ENCODE results near the gene HCCS. TPM values are rescaled to one million over a fixed set of nuclear protein-coding genes. Genes with fewer than 3 reads are reported as not detected.

Gene HCCS
- total RNA-seq, 1 experiment from 2014 or later: 32.7 TPM

DNA sequence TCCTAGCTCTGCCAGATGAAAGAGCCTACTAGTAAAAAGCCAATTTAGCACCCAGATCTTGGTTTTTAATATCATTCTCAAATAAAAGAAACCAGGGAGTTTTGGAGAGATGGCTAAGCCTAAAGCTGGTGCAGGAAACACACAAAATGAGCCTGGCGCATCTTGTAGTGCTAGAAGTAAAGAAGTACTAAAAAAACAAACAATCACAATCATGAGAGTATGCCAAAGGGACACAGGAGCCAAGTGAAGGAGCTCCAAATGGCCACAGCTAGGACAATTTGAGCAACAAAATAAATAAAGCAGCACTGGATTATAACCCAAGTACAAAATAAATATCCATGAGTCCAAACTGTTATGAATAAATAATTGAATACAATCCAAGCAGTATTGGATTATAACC lies 37.8 kb upstream of the HCCS start:
- DNase-seq (ENCODE audit: low read depth, low spot score) (no peak), ATAC-seq (no peak)
- Histone ChIP-seq H3K4me3 (ENCODE audit: low read depth in 2 of 2, low read length in 2 of 2) (no peak overlapping the region), H3K27ac (ENCODE audit: low read length) (no peak overlapping the region), H3K27me3 (ENCODE audit: control insufficient read depth, insufficient read depth, low read length) (no peaks in the 10 kb centered on the region), H3K36me3 (ENCODE audit: control insufficient read depth, insufficient read depth, low read length) (no peaks in the 10 kb centered on the region), H3K9me3 (ENCODE audit: control insufficient read depth, insufficient read depth, low read depth, low read length) (no peaks in the 10 kb centered on the region), H3K4me1 (ENCODE audit: control insufficient read depth, insufficient read depth, low read length) (no peaks in the 10 kb centered on the region)
- POLR2A ChIA-PET: no interaction called here
- no TSS peak for BruUV-seq (replicated peaks)
- intact Hi-C loops (cut with micrococcal nuclease; ENCODE audit: unreplicated experiment) (no loop called here), in situ Hi-C loops (cut with HindIII; ENCODE audit: low pct_unique_long_range_greater_than_20kb, low sequenced_read_pairs) (no loop called here)
- CTCF ChIA-PET: no interaction called here
- TF ChIP-seq POLR2AphosphoS5 (IDR thresholded peaks at IDR 0.05; ENCODE audit: low read depth, low read length) (no peak), TCF7L2 (IDR thresholded peaks at IDR 0.05; ENCODE audit: low read depth, low read length) (no peak), SIN3A (IDR thresholded peaks at IDR 0.05; ENCODE audit: borderline replicate concordance, insufficient read depth, low read depth, low read length) (no peak)
- TF ChIP-seq, protein P1, sequence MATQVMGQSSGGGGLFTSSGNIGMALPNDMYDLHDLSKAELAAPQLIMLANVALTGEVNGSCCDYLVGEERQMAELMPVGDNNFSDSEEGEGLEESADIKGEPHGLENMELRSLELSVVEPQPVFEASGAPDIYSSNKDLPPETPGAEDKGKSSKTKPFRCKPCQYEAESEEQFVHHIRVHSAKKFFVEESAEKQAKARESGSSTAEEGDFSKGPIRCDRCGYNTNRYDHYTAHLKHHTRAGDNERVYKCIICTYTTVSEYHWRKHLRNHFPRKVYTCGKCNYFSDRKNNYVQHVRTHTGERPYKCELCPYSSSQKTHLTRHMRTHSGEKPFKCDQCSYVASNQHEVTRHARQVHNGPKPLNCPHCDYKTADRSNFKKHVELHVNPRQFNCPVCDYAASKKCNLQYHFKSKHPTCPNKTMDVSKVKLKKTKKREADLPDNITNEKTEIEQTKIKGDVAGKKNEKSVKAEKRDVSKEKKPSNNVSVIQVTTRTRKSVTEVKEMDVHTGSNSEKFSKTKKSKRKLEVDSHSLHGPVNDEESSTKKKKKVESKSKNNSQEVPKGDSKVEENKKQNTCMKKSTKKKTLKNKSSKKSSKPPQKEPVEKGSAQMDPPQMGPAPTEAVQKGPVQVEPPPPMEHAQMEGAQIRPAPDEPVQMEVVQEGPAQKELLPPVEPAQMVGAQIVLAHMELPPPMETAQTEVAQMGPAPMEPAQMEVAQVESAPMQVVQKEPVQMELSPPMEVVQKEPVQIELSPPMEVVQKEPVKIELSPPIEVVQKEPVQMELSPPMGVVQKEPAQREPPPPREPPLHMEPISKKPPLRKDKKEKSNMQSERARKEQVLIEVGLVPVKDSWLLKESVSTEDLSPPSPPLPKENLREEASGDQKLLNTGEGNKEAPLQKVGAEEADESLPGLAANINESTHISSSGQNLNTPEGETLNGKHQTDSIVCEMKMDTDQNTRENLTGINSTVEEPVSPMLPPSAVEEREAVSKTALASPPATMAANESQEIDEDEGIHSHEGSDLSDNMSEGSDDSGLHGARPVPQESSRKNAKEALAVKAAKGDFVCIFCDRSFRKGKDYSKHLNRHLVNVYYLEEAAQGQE (IDR thresholded peaks at IDR 0.05; ENCODE audit: insufficient read depth in 1 of 2, low read depth in 2 of 2, low read length in 1 of 2): no peak
- TF ChIP-seq, protein P2, sequence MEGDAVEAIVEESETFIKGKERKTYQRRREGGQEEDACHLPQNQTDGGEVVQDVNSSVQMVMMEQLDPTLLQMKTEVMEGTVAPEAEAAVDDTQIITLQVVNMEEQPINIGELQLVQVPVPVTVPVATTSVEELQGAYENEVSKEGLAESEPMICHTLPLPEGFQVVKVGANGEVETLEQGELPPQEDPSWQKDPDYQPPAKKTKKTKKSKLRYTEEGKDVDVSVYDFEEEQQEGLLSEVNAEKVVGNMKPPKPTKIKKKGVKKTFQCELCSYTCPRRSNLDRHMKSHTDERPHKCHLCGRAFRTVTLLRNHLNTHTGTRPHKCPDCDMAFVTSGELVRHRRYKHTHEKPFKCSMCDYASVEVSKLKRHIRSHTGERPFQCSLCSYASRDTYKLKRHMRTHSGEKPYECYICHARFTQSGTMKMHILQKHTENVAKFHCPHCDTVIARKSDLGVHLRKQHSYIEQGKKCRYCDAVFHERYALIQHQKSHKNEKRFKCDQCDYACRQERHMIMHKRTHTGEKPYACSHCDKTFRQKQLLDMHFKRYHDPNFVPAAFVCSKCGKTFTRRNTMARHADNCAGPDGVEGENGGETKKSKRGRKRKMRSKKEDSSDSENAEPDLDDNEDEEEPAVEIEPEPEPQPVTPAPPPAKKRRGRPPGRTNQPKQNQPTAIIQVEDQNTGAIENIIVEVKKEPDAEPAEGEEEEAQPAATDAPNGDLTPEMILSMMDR (IDR thresholded peaks at IDR 0.05): no peak

DNA sequence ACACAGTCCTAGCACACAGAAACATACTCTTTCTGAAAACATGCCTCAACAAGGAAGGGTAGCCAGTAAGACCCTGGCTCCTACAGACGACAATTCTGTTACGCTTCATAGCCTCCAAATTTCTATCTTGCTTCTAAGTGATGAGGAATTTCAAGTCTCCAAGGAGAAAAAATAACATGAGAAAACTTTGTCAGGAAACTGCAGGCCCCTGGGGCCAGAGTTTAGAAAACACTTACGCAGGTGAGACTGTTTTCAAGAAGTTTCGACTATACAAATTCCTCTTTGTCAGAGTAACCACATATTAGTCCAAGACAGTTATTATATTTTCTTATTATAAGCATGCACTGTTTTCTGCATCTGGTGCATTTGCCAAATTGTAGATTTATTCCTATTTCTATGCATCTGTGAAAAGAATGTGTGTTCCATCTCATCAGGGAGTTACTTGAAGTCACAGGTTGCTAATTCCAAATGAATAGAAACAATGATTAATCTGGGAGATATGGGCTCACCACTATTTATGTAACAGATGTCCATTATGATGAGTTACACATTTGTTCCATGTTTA lies 30.3 kb upstream of the HCCS start:
- Histone ChIP-seq H3K9me3 (ENCODE audit: control insufficient read depth, insufficient read depth, low read depth, low read length) (no peaks in the 10 kb centered on the region), H3K36me3 (ENCODE audit: control insufficient read depth, insufficient read depth, low read length) (no peaks in the 10 kb centered on the region), H3K4me1 (ENCODE audit: control insufficient read depth, insufficient read depth, low read length) (no peaks in the 10 kb centered on the region), H3K27ac (ENCODE audit: low read length) (no peak overlapping the region), H3K27me3 (ENCODE audit: control insufficient read depth, insufficient read depth, low read length) (no peaks in the 10 kb centered on the region), H3K4me3 (ENCODE audit: low read depth in 2 of 2, low read length in 2 of 2) (no peak overlapping the region)
- TF ChIP-seq POLR2AphosphoS5 (IDR thresholded peaks at IDR 0.05; ENCODE audit: low read depth, low read length): no peak
- DNase-seq (ENCODE audit: low read depth, low spot score): no peak
- intact Hi-C loops (cut with micrococcal nuclease; ENCODE audit: unreplicated experiment) (no loop called here), in situ Hi-C loops (cut with HindIII; ENCODE audit: low pct_unique_long_range_greater_than_20kb, low sequenced_read_pairs) (no loop called here)
- no peak for ATAC-seq
- ChIA-PET POLR2A (no interaction called here), CTCF (no interaction called here)
- BruUV-seq (replicated peaks): no TSS peak

DNA sequence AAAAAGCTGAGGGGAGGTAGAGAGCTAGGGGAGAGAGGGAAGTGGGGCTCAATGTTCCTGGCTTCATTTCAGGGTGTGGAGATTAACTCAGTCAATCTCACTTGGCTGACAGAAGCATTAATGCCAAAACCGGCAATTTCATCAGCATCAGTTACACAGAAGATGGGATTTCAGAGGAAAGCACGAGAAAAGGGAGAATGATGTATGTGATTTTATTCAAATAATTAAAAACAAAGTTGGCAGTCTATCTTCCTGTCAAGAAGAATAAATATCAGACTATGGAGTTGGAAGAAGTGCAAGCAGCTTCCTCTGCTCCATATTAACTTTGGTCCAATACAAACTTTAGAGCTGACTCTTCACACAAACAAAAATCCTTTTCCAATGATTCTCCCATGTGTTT lies 29.6 kb upstream of the HCCS start:
- Histone ChIP-seq H3K4me1 (ENCODE audit: control insufficient read depth, insufficient read depth, low read length) (no peaks in the 10 kb centered on the region), H3K27ac (ENCODE audit: low read length) (no peak overlapping the region), H3K4me3 (ENCODE audit: low read depth in 2 of 2, low read length in 2 of 2) (no peak overlapping the region), H3K27me3 (ENCODE audit: control insufficient read depth, insufficient read depth, low read length) (no peaks in the 10 kb centered on the region), H3K36me3 (ENCODE audit: control insufficient read depth, insufficient read depth, low read length) (no peaks in the 10 kb centered on the region), H3K9me3 (ENCODE audit: control insufficient read depth, insufficient read depth, low read depth, low read length) (no peaks in the 10 kb centered on the region)
- ChIA-PET CTCF (no interaction called here), POLR2A (no interaction called here)
- intact Hi-C loops (cut with micrococcal nuclease; ENCODE audit: unreplicated experiment): no loop called here
- TF ChIP-seq POLR2AphosphoS5 (IDR thresholded peaks at IDR 0.05; ENCODE audit: low read depth, low read length) (no peak), TCF7L2 (IDR thresholded peaks at IDR 0.05; ENCODE audit: low read depth, low read length) (no peak), SIN3A (IDR thresholded peaks at IDR 0.05; ENCODE audit: borderline replicate concordance, insufficient read depth, low read depth, low read length) (no peak)
- TF ChIP-seq, protein P1 (IDR thresholded peaks at IDR 0.05; ENCODE audit: insufficient read depth in 1 of 2, low read depth in 2 of 2, low read length in 1 of 2): no peak
- TF ChIP-seq, protein P2 (IDR thresholded peaks at IDR 0.05): no peak
- in situ Hi-C loops (cut with HindIII; ENCODE audit: low pct_unique_long_range_greater_than_20kb, low sequenced_read_pairs): no loop called here
- no TSS peak for BruUV-seq (replicated peaks)
- ATAC-seq: no peak
- no peak for DNase-seq (ENCODE audit: low read depth, low spot score)

Data from Panc1 (cell line).